GM03348 (cell line): Measurements from ENCODE around the gene NAP1L4.

Experiments used
- DNase-seq: peaks from one replicate; pipeline ENCODE4 v3.0.0; 2012; ENCODE audit warnings: low spot score

Gene NAP1L4, protein sequence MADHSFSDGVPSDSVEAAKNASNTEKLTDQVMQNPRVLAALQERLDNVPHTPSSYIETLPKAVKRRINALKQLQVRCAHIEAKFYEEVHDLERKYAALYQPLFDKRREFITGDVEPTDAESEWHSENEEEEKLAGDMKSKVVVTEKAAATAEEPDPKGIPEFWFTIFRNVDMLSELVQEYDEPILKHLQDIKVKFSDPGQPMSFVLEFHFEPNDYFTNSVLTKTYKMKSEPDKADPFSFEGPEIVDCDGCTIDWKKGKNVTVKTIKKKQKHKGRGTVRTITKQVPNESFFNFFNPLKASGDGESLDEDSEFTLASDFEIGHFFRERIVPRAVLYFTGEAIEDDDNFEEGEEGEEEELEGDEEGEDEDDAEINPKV

GRCh38 chr11:2992234-2992996 is at the start of gene NAP1L4:
Gene NAP1L4, minus strand, starts transcription at chr11:2992329. Its CDS starts 13,109 bp downstream, at chr11:2979220.
- DNase-seq, result peak; percentile 100

DNA sequence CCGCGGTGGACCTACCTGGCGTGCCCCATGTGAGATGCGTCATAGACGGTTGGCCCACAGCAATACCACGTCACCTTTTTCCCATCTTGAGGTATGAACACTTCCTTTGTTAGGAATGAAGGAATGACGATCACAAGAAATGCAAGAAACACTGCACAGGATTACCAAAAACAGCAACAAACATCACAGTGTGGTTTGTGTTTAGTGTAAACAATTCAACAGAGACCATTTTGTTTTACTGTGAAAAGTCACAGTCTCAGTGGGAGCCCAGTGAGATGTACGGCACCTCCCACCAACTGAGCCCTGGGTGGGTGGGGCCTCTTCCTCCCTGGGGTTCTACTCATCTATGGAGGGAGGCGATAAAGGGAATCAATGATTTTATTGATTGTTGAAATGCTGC is 48.8 kb upstream of the NAP1L4 start:
- no peak for DNase-seq

DNA sequence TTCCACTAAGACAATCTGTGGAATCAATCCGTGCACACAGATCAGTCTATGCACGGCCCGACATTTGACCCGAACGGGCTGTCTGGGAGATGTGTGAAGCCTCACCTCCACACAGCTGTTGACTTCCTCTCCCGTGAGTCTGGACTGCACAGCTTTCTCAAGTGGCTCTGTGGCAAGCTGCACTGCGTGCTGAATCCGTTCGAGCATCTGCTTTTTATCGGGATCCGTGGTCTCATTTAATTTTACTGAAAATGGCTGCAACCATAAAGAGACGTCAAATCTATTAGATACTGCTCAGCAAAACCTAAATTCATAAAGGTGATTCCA is 45.8 kb upstream of the NAP1L4 start:
- DNase-seq, result no peak

DNA sequence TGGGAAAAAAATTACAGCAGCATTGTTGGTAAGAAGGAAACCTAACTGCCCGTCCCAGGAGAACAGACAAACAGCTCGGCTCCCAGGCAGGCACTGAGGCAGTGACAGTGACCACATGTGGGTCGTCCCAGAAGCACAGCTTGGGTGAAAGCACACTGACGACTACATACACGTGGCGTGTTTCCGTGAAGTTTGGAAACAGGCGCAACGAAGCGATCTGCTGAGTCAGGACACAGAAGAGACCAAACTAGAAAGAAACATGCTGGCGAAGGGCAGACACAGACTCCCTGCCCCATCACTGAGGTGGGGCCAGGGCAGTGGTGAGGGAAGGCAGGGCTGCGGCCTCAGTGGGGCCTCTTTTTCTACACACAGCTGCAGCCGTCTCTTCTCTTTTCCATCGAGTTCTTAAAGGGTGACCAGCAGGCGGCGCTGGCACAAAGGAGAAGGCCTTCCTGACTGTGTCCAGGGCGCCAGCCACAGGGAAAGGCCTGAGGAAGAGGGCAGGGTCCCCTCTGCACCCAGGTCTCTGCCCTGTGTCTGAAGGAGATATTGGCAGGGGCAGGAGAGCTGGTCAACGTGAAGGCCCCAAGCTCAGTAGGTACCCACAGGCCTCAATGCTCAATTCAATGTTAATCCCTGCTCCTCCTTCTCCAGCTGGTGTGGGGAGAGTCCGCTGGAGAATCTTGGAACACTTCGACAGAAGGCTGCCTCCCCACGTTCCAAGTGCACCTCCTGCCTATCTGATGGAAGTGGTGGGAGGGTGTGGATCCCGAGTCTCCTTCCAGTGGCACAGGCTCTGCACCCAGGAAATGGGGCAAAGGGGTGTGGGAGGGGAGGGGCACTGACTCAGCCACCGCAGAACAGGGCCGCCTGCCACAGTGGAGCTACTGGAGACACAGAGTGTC is 45.2 kb upstream of the NAP1L4 start:
- peak; percentile 78 for DNase-seq

- no peak for DNase-seq
Measured at GRCh38 chr11:3036419-3036818, 44.3 kb upstream of the NAP1L4 start.

- DNase-seq, result no peak
Measured at GRCh38 chr11:3035333-3035732, 43.2 kb upstream of the NAP1L4 start.

GRCh38 chr11:3030289-3031070 is 38.4 kb upstream of the NAP1L4 start:
- DNase-seq, result no peak

GRCh38 chr11:3028813-3029212 is 36.7 kb upstream of the NAP1L4 start:
- DNase-seq, result no peak

GRCh38 chr11:3026803-3027202 is 34.7 kb upstream of the NAP1L4 start:
- no peak for DNase-seq

DNA sequence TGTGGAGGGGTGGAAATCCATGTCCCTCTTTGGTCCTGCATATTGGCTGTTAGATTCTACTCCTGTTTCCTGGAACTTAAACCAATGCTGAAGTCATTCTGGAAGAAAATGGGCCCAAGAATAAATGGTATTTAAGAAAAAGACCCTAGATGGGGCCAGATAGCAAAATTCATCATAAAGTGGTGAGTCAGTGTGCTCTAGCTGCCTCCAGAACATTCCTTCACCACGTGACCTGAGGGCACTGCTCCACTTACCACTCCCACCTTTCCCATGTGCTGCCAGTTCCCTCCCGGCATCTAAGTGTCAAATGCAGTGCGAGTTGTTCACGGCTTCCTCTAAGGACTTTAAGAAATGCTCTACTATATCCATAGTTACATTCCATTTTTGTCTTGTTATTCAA is 30.9 kb upstream of the NAP1L4 start:
- peak; percentile 80 for DNase-seq

DNA sequence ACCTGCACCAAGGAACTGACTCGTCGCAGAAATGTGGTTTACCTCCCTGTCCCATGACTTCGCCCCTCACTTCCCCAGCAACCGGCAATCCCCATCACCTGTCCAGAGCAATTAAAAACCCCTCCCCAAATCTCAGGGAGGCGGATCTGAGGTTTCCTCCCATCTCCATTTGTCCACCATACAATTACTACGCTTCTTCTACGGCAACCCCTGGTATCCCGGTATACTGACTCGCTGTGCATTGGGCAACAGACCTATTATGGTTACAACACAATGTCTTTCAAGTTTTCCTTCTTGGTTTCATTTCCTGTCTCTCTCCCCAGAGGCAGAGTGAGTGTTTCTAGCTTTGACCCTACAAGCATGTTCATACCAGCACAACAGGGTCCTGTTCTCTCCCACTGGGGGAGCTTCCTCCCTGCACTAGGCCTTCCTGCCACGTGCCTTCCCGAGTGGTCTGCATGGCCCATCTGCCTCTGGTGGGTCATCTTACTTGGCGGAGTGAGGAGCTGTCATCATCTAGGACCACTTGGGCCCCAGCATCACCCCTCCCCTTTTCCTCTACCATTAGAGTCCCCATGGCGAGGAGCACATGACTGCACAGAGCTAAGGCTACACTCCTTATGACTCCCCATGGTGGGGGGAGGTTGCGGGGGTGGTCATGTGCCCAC is 30.3 kb upstream of the NAP1L4 start:
- DNase-seq, result peak; percentile 55

GRCh38 chr11:3021125-3021524 is 29.0 kb upstream of the NAP1L4 start:
- no peak for DNase-seq

- DNase-seq, result no peak
Measured at GRCh38 chr11:3020011-3020410, 27.9 kb upstream of the NAP1L4 start.

DNA sequence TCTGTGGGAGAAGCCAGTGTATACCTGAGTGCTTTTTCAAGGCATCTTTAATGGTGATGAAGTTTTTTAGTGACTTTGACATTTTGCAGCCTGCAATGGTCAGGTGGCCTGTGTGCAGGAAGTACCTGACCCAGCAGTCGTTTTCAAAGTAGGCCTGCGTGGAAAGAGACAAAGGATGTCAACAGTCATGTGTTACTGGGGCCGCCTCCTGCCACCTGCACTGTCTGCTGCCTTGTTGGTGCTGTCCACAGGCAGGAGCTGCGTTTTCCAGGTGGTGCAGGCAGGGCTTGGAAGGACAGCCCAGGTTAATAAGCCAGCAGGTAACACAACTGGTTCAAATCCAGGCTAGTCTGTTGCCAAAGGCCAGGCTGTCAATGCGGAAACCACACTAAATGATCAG is 26.5 kb upstream of the NAP1L4 start:
- DNase-seq, result no peak

DNA sequence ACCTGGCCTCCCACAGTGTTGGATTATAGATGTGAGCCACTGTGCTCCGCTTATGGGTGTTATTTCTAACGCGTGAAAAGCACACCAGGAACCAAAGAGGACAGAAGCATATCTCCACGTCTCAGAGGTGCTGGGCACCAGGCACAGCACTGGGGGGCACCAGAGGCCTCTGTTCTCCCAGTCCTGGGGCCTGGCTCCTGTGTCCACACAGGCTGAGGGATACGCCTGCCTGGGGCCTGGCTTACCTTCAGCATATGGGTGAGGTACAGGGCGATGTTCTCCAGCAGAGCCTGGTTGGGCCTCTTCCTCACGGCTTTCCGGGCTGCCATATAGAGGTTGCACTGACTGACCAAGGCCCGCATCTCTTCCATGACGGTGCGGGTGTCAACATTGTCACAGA is 24.7 kb upstream of the NAP1L4 start:
- no peak for DNase-seq

- DNase-seq, result no peak
Measured at GRCh38 chr11:3015796-3016195, 23.7 kb upstream of the NAP1L4 start.

GRCh38 chr11:3014943-3015342 is 22.8 kb upstream of the NAP1L4 start:
- no peak for DNase-seq

GRCh38 chr11:3014057-3014938 is 22.2 kb upstream of the NAP1L4 start:
- no peak for DNase-seq

DNA sequence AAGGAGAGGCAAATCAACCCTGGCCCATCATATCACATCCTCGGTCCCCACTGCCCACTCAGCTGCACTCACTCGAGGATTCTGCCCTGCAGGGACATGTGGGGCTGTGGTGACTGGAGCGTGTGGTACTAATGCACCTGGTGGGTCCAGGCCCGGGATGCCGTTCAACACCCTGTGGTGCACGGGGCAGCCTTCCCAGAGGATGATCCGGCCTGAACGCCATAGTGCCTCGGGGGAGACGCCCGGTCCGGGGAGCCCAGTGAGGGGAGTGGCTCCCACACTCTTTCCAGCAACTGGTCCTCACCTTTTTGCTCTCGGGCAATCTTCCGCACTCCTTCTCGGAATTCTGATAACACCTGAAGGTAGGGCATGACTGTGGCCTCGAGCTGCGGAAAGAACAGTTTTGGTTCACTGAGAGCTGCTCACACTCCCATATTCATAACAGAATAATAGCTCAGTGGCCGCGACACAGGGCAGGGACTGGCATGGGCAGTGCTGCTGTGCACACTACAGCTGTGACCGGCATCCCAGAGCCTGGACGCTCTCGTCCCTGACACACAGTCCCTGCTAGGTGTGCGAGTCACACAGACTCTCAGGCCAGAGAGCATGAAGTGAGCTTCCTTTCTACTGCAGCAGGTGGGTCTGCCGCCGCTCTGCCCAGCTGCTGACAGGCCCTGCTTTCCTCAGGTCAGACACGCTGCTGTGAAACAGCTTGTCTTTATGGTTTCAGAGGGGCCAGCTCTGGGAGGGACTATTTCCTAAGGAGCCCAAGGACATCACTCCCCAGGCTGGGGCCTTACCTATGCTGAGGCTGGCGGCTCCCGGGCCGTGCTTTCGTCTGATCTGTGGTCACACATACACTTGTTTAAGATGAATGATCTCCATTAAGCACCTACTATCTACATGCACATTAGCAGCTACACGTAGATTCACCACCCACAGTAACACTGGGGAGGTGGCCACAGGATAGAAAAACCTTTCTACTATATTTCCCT is 20.1 kb upstream of the NAP1L4 start:
- DNase-seq, result no peak
